Transverse colon (tissue), 4 donors: Measurements from ENCODE around the gene TMUB1. TPM values are rescaled to one million over a fixed set of nuclear protein-coding genes. Genes with fewer than 3 reads are reported as not detected.

Source experiments
- DNase-seq: peaks from one replicate; pipeline ENCODE4 v3.0.0-alpha.2; 2019
- H3K27ac ChIP-seq, 4 donors: fragments of 200-600 bp; sonication (generic); 2 replicates each; pipeline ENCODE4 v1.5.1; 2016 to 2018; ENCODE audit warnings: inconsistent platforms in 4 of 4
- H3K27me3 ChIP-seq: fragments of 200-600 bp; sonication (generic); 2 replicates; pipeline ENCODE4 v1.5.1; 2017; ENCODE audit warnings: inconsistent platforms
- H3K36me3 ChIP-seq, 4 donors: fragments of 200-600 bp; sonication (generic); 2 replicates each; pipeline ENCODE4 v1.5.1; 2017 to 2019; ENCODE audit warnings: inconsistent platforms in 4 of 4
- H3K4me1 ChIP-seq, 4 donors: fragments of 200-600 bp; sonication (generic); 2 replicates each; pipeline ENCODE4 v1.5.1; 2017 to 2020; ENCODE audit warnings: inconsistent platforms in 4 of 4
- H3K4me3 ChIP-seq, 4 donors: fragments of 200-600 bp; sonication (generic); 1 replicate in 1 of 4; 2 replicates in 3 of 4; pipeline versions ENCODE4 v1.5.1 to v1.6.1; 2017 to 2019; ENCODE audit warnings: inconsistent platforms in 4 of 4
- H3K9me3 ChIP-seq, 2 donors: fragments of 200-600 bp; sonication (generic); 2 replicates each; pipeline ENCODE4 v1.5.1; 2017 to 2019; ENCODE audit warnings: inconsistent platforms in 2 of 2
- CTCF ChIP-seq, 5 experiments: fragments of 200-600 bp in 3 of 5; fragments of 450-650 bp in 2 of 5; sonication (generic) in 3 of 5; IDR thresholded peaks; 1 replicate in 2 of 5; 2 replicates in 3 of 5; pipeline ENCODE4 v1.5.1; 2016 to 2017; ENCODE audit warnings: antibody characterized with exemption in 5 of 5, inconsistent platforms in 3 of 5, mild to moderate bottlenecking in 2 of 5, moderate library complexity in 1 of 5
- EP300 ChIP-seq: sonication (generic); formaldehyde crosslinking; IDR thresholded peaks from one replicate; pipeline ENCODE4 v1.6.1; 2017; ENCODE audit warnings: antibody characterized with exemption, low read depth
- POLR2A ChIP-seq: fragments of 450-650 bp; IDR thresholded peaks from one replicate; pipeline ENCODE4 v1.6.1; 2016; ENCODE audit warnings: antibody characterized with exemption, mild to moderate bottlenecking, moderate library complexity
- POLR2AphosphoS5 ChIP-seq, 3 donors: sonication (generic); formaldehyde crosslinking; IDR thresholded peaks; one replicate each; pipeline ENCODE4 v1.6.1; 2016; ENCODE audit warnings: antibody characterized with exemption in 3 of 3
- WGBS, 2 donors: methylation state at CpG; one replicate each; pipeline ENCODE4 v1.1.5; 2018; ENCODE audit warnings: low coverage in 1 of 2; 5-methylcytosine and 5-hydroxymethylcytosine counted together
- in situ Hi-C, 4 donors: fragments of 200-750 bp; cut with MboI; loops; one replicate each; pipeline versions ENCODE4 v1.15.0 to v1.15.1; 2017; ENCODE audit warnings: low sequenced_read_pairs in 3 of 4, low pct_ligation_motif_present in 1 of 4, low pct_unique_long_range_greater_than_20kb in 1 of 4
- intact Hi-C: fragments of 100-400 bp; cut with DNase I; formaldehyde crosslinking; loops from one replicate; pipeline ENCODE4 v1.15.1; 2023; ENCODE audit warnings: low total_unique reads
- total RNA-seq, 4 donors: library from RNA; depleted of rRNA; stranded (reverse); fragments of >200 nt; gene quantifications; one replicate each; pipeline ENCODE4 v1.1.0, GENCODE V29; 2016

The TMUB1 gene
- total RNA-seq, 4 donors from 2014 or later: 67.5 to 105 (median 85.9) TPM

- Histone ChIP-seq H3K36me3 (peaks cover 0 to 24% (median under 1%) of the 10 kb centered on the region in 4 donors), H3K27ac (peak overlapping the region; percentile 95 to 98 (median 96)), H3K4me3 (peak overlapping the region in 1 of 4 donors; percentile 35), H3K4me1 (peaks cover 24 to 54% (median 51%) of the 10 kb centered on the region in 4 donors), H3K9me3 (no peaks in the 10 kb centered on the region), H3K27me3 (no peaks in the 10 kb centered on the region)
- in situ Hi-C loops: no loop called here
- intact Hi-C loops: no loop called here
- 41% methylated on average over 8 of the region's 11 CpGs; no CpG with 5 or more reads in 1 of the 2 donors for WGBS, 2 donors
- DNase-seq: no peak
- no peak for TF ChIP-seq CTCF (IDR thresholded peaks at IDR 0.05)
- no peak for TF ChIP-seq POLR2A
- no peak for TF ChIP-seq POLR2AphosphoS5 (IDR thresholded peaks at IDR 0.05)
- no peak for TF ChIP-seq EP300
Measured at GRCh38 chr7:151062111-151062398, 21.2 kb downstream of the TMUB1 start.

- H3K36me3 ChIP-seq: peaks cover 0 to 18% (median 0%) of the 10 kb centered on the region in 4 donors
- H3K9me3 ChIP-seq: no peaks in the 10 kb centered on the region
- intact Hi-C loops: no loop called here
- H3K27me3 ChIP-seq: no peaks in the 10 kb centered on the region
- H3K27ac ChIP-seq: peak overlapping the region; percentile 95 to 98 (median 96)
- TF ChIP-seq POLR2AphosphoS5 (IDR thresholded peaks at IDR 0.05) (no peak), CTCF (IDR thresholded peaks at IDR 0.05) (no peak), POLR2A (no peak), EP300 (no peak)
- no peak for DNase-seq
- 62 to 79% methylated on average over 7 to 32 of the region's 33 CpGs for WGBS, 2 donors
- in situ Hi-C loops: no loop called here
- H3K4me1 ChIP-seq: peaks cover 27 to 59% (median 56%) of the 10 kb centered on the region in 4 donors
- peak overlapping the region in 2 of 4 donors; percentile 3 to 76 for H3K4me3 ChIP-seq
Measured at GRCh38 chr7:151061213-151062110, 21.8 kb downstream of the TMUB1 start.

GRCh38 chr7:151060416-151061212, 22.7 kb downstream of the TMUB1 start:
- in situ Hi-C loops: no loop called here
- DNase-seq: peak; percentile 58
- peak overlapping the region; percentile 48 to 80 (median 76) for H3K4me3 ChIP-seq
- 9% methylated on average over 14 of the region's 21 CpGs; no CpG with 5 or more reads in 1 of the 2 donors for WGBS, 2 donors
- intact Hi-C loops: no loop called here
- peaks cover 27 to 59% (median 56%) of the 10 kb centered on the region in 4 donors for H3K4me1 ChIP-seq
- peaks cover 0 to 13% (median 0%) of the 10 kb centered on the region in 4 donors for H3K36me3 ChIP-seq
- H3K27ac ChIP-seq: peak overlapping the region; percentile 95 to 98 (median 96)
- H3K9me3 ChIP-seq: no peaks in the 10 kb centered on the region
- TF ChIP-seq POLR2AphosphoS5 (IDR thresholded peaks at IDR 0.05) (peak in 1 of 3 donors; percentile 13), POLR2A (no peak), CTCF (IDR thresholded peaks at IDR 0.05) (no peak), EP300 (no peak)
- H3K27me3 ChIP-seq: no peaks in the 10 kb centered on the region

GRCh38 chr7:151060113-151060415, 23.2 kb downstream of the TMUB1 start:
- in situ Hi-C loops: no loop called here
- H3K4me1 ChIP-seq: peaks cover 27 to 59% (median 56%) of the 10 kb centered on the region in 4 donors

More at GRCh38 chr7:151060113-151060415, 23.2 kb downstream of the TMUB1 start:
- Histone ChIP-seq H3K4me3 (peak overlapping the region; percentile 48 to 80 (median 76)), H3K36me3 (peaks cover 0 to 8% (median 0%) of the 10 kb centered on the region in 4 donors), H3K9me3 (no peaks in the 10 kb centered on the region), H3K27ac (peak overlapping the region; percentile 95 to 98 (median 96)), H3K27me3 (no peaks in the 10 kb centered on the region)
- intact Hi-C loops: no loop called here
- no peak for DNase-seq
- peak in 1 of 5 experiments; percentile 10 for TF ChIP-seq CTCF (IDR thresholded peaks at IDR 0.05)
- no peak for TF ChIP-seq POLR2A
- 0% methylated on average over 16 of the region's 17 CpGs; no CpG with 5 or more reads in 1 of the 2 donors for whole genome bisulfite sequencing, 2 donors
